ENCODE data around the gene TBX3. TPM values are rescaled to one million over a fixed set of nuclear protein-coding genes. Genes with fewer than 3 reads are reported as not detected.

The TBX3 gene
- polyA plus RNA-seq, 2 of the 4 experiments (the other 2 are of a cell fraction) = 22.8 to 28.0 TPM

- no peak for FAIRE-seq
- peak in 1 of 2 experiments; percentile 49; a peak in 3 of 6 replicates for ATAC-seq
- TF ChIP-seq CBX8 (IDR thresholded peaks at IDR 0.05) (no peak), HOXB13 (CRISPR knock-in tag; IDR thresholded peaks at IDR 0.05; ENCODE audit: low read depth) (no peak), MYC (IDR thresholded peaks at IDR 0.05; ENCODE audit: borderline replicate concordance, low read length) (no peak), BHLHE40 (IDR thresholded peaks at IDR 0.05; ENCODE audit: low read depth, low read length) (no peak), MAZ (IDR thresholded peaks at IDR 0.05; ENCODE audit: borderline replicate concordance, low read depth, low read length) (no peak), RAD21 (conservative IDR thresholded peaks at IDR 0.05 in 1 of 2, IDR thresholded peaks at IDR 0.05 in 1 of 2) (no peak), REST (IDR thresholded peaks at IDR 0.05) (no peak), FOSB (CRISPR knock-in tag; IDR thresholded peaks at IDR 0.05) (no peak), ZSCAN20 (CRISPR knock-in tag; IDR thresholded peaks at IDR 0.05) (no peak), ZFP36 (IDR thresholded peaks at IDR 0.05; ENCODE audit: borderline replicate concordance, partially characterized antibody) (no peak), POLR2AphosphoS2 (conservative IDR thresholded peaks at IDR 0.05; ENCODE audit: low read length) (no peak), FOSL2 (IDR thresholded peaks at IDR 0.05) (no peak), FOSL2 (CRISPR knock-in tag; IDR thresholded peaks at IDR 0.05) (no peak)
- peaks cover 14% of the 10 kb centered on the region; the same call in 2 of the 3 replicates for H3K4me1 ChIP-seq
- no peak overlapping the region for H3K4me3 ChIP-seq
- ChIA-PET POLR2A (interaction anchor here (0.6 kb wide), 1 partner anchor 570 kb away, joined by 9 read pairs; no protein-coding TSS in a partner anchor), CTCF (interaction anchor here (1.0 kb wide), 1 partner anchor 18 kb away, joined by 4 read pairs; no protein-coding TSS in a partner anchor)
- no peak overlapping the region for H3K27ac ChIP-seq
- H3K9me3 ChIP-seq = no peaks in the 10 kb centered on the region
- WGBS (ENCODE audit: missing lambda C conversion rate) = 30% methylated on average over 6 of the region's 6 CpGs
- peak overlapping the region; percentile 52 for H3K4me2 ChIP-seq
- no peak for DNase-seq (ENCODE audit: low read depth in 1 of 2, low spot score in 1 of 2)
These were observed 19.1 kb upstream of the TBX3 start for GRCh38 chr12:114703060-114703493.

GRCh38 chr12:114702462-114702861, 18.5 kb upstream of the TBX3 start:
- TF ChIP-seq HEYL (CRISPR knock-in tag; IDR thresholded peaks at IDR 0.05) (no peak), HDAC2 (IDR thresholded peaks at IDR 0.05) (no peak), NFE2L2 (conservative IDR thresholded peaks at IDR 0.05; ENCODE audit: low read length) (no peak), HES2 (IDR thresholded peaks at IDR 0.05) (no peak), HOXA7 (CRISPR knock-in tag; IDR thresholded peaks at IDR 0.05) (no peak), EHMT2 (IDR thresholded peaks at IDR 0.05; ENCODE audit: low read depth) (no peak), HOXB5 (CRISPR knock-in tag; IDR thresholded peaks at IDR 0.05) (no peak), MAZ (IDR thresholded peaks at IDR 0.05; ENCODE audit: borderline replicate concordance, low read depth, low read length) (no peak), HOXB13 (CRISPR knock-in tag; IDR thresholded peaks at IDR 0.05; ENCODE audit: low read depth) (no peak), CHD2 (IDR thresholded peaks at IDR 0.05; ENCODE audit: low read length, partially characterized antibody) (no peak), SMC3 (IDR thresholded peaks at IDR 0.05) (no peak), RARB (CRISPR knock-in tag; IDR thresholded peaks at IDR 0.05) (no peak), RFX5 (IDR thresholded peaks at IDR 0.05) (no peak), ELK1 (IDR thresholded peaks at IDR 0.05; ENCODE audit: low read depth, low read length) (no peak)
- POLR2A ChIA-PET = no interaction called here
- no peak for FAIRE-seq
- H3K4me2 ChIP-seq = peak overlapping the region; percentile 52
- H3K27ac ChIP-seq = no peak overlapping the region
- 44% methylated on average over 10 of the region's 10 CpGs for WGBS (ENCODE audit: missing lambda C conversion rate)
- H3K4me3 ChIP-seq = no peak overlapping the region
- no peak for DNase-seq (ENCODE audit: low read depth in 1 of 2, low spot score in 1 of 2)
- H3K4me1 ChIP-seq = peaks cover 14% of the 10 kb centered on the region; the same call in 2 of the 3 replicates
- ATAC-seq = peak in 1 of 2 experiments; percentile 9; a peak in 1 of 6 replicates
- H3K9me3 ChIP-seq = no peaks in the 10 kb centered on the region
- CTCF ChIA-PET = interaction anchor here (1.0 to 1.3 kb wide), 3 partner anchors 8 to 18 kb away, joined by 4 to 5 read pairs (median 4); no protein-coding TSS in a partner anchor

Data from A549 (cell line).